ENCODE data around the gene DIP2C.

DIP2C gene

GRCh38 chr10:275680-276079, 413.8 kb downstream of the DIP2C start:
- TF ChIP-seq CTCF (IDR thresholded peaks at IDR 0.05; ENCODE audit: borderline replicate concordance, extremely low read depth, low read length, poor library complexity, severe bottlenecking) = no peak
- TF ChIP-seq EZH2 (IDR thresholded peaks at IDR 0.05; ENCODE audit: borderline replicate concordance, low read depth, low read length, severe bottlenecking) = no peak
- no peaks in the 10 kb centered on the region for H3K27me3 ChIP-seq (ENCODE audit: insufficient read depth, low read length, poor library complexity)

GRCh38 chr10:274866-275265, 414.6 kb downstream of the DIP2C start:
- H3K36me3 ChIP-seq (ENCODE audit: insufficient read depth, low read length) = no peaks in the 10 kb centered on the region
- H3K27ac ChIP-seq (ENCODE audit: low read length) = no peak overlapping the region

More at GRCh38 chr10:275680-276079, 413.8 kb downstream of the DIP2C start:
- no peak for ATAC-seq (ENCODE audit: insufficient read depth, low read depth)
- Histone ChIP-seq H3K9ac (ENCODE audit: low read depth, low read length) (no peak overlapping the region), H3K79me2 (ENCODE audit: insufficient read depth, low read length) (no peaks in the 10 kb centered on the region), H2AFZ (ENCODE audit: low read depth, low read length) (no peak overlapping the region), H3K9me3 (ENCODE audit: insufficient read depth, low read length, severe bottlenecking) (no peaks in the 10 kb centered on the region), H3K4me1 (ENCODE audit: insufficient read depth, low read length) (0 out of 2 replicates have a peak, but pooled peaks cover 2% of the 10 kb centered on the region), H4K20me1 (ENCODE audit: insufficient read depth, low read length) (no peaks in the 10 kb centered on the region), H3K4me3 (ENCODE audit: low read depth in 1 of 2, low read length in 2 of 2) (no peak overlapping the region), H3K4me2 (ENCODE audit: insufficient read depth, low read length) (no peak overlapping the region), H3K27ac (ENCODE audit: low read length) (no peak overlapping the region), H3K36me3 (ENCODE audit: insufficient read depth, low read length) (no peaks in the 10 kb centered on the region)
- no peak for DNase-seq

DNA sequence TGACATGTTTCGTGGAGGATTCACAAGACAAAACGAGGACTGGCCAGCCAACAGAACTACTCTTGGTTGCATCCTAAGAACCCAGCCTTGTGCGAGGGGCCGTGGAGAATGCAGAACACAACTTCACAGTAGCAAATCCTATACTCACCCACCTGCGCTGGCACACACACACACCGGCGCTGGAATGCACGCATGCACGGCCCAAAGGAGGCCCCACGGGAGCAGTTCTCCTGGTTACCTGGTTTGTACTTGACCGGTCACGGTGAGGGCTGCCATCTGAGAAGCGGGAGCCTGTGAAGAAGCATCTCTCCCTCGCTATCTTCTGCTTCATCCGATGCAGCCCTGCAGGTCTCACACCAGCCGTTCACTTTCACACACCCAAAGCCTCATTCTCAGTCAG, 416.4 kb downstream of the DIP2C start:
- Histone ChIP-seq H4K20me1 (ENCODE audit: insufficient read depth, low read length) (no peaks in the 10 kb centered on the region), H3K36me3 (ENCODE audit: insufficient read depth, low read length) (no peaks in the 10 kb centered on the region), H3K9me3 (ENCODE audit: insufficient read depth, low read length, severe bottlenecking) (no peaks in the 10 kb centered on the region), H3K9ac (ENCODE audit: low read depth, low read length) (no peak overlapping the region), H3K4me3 (ENCODE audit: low read depth in 1 of 2, low read length in 2 of 2) (no peak overlapping the region), H3K27me3 (ENCODE audit: insufficient read depth, low read length, poor library complexity) (no peaks in the 10 kb centered on the region), H3K79me2 (ENCODE audit: insufficient read depth, low read length) (no peaks in the 10 kb centered on the region), H3K27ac (ENCODE audit: low read length) (no peak overlapping the region), H3K4me2 (ENCODE audit: insufficient read depth, low read length) (no peak overlapping the region), H2AFZ (ENCODE audit: low read depth, low read length) (no peak overlapping the region), H3K4me1 (ENCODE audit: insufficient read depth, low read length) (0 out of 2 replicates have a peak, but pooled peaks cover 2% of the 10 kb centered on the region)
- no peak for TF ChIP-seq CTCF (IDR thresholded peaks at IDR 0.05; ENCODE audit: borderline replicate concordance, extremely low read depth, low read length, poor library complexity, severe bottlenecking)
- no peak for TF ChIP-seq EZH2 (IDR thresholded peaks at IDR 0.05; ENCODE audit: borderline replicate concordance, low read depth, low read length, severe bottlenecking)
- no peak for ATAC-seq (ENCODE audit: insufficient read depth, low read depth)
- DNase-seq = no peak

More at GRCh38 chr10:274866-275265, 414.6 kb downstream of the DIP2C start:
- Histone ChIP-seq H3K9me3 (ENCODE audit: insufficient read depth, low read length, severe bottlenecking) (no peaks in the 10 kb centered on the region), H3K9ac (ENCODE audit: low read depth, low read length) (no peak overlapping the region), H3K4me2 (ENCODE audit: insufficient read depth, low read length) (no peak overlapping the region), H3K4me1 (ENCODE audit: insufficient read depth, low read length) (0 out of 2 replicates have a peak, but pooled peaks cover 2% of the 10 kb centered on the region), H4K20me1 (ENCODE audit: insufficient read depth, low read length) (no peaks in the 10 kb centered on the region), H3K27me3 (ENCODE audit: insufficient read depth, low read length, poor library complexity) (no peaks in the 10 kb centered on the region), H3K4me3 (ENCODE audit: low read depth in 1 of 2, low read length in 2 of 2) (no peak overlapping the region), H2AFZ (ENCODE audit: low read depth, low read length) (no peak overlapping the region), H3K79me2 (ENCODE audit: insufficient read depth, low read length) (no peaks in the 10 kb centered on the region)
- TF ChIP-seq CTCF (IDR thresholded peaks at IDR 0.05; ENCODE audit: borderline replicate concordance, extremely low read depth, low read length, poor library complexity, severe bottlenecking) (no peak), EZH2 (IDR thresholded peaks at IDR 0.05; ENCODE audit: borderline replicate concordance, low read depth, low read length, severe bottlenecking) (no peak)
- ATAC-seq (ENCODE audit: insufficient read depth, low read depth) (no peak), DNase-seq (no peak)

DNA sequence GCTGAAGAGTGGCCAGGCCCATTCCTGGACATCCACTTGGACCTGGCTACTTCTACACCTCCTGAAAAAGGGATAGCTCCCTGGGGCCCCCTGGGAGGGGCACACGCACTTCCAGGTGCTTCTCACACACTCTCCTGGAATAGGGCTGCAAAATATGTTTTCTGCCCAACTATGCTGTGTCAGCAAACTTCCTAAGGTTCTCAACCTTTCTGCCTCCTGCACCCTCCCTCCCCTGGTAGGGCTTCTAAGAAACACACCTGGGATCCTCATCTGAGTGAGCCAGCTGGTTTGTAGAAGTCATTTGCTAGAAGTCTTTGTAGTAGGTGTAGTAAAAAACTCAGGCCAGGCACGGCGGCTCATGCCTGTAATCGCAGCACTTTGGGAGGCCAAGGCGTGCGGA, 417.7 kb downstream of the DIP2C start:
- H3K9ac ChIP-seq (ENCODE audit: low read depth, low read length) = no peak overlapping the region
- no peaks in the 10 kb centered on the region for H4K20me1 ChIP-seq (ENCODE audit: insufficient read depth, low read length)
- no peak overlapping the region for H3K4me2 ChIP-seq (ENCODE audit: insufficient read depth, low read length)
- no peaks in the 10 kb centered on the region for H3K36me3 ChIP-seq (ENCODE audit: insufficient read depth, low read length)
- H3K4me3 ChIP-seq (ENCODE audit: low read depth in 1 of 2, low read length in 2 of 2) = no peak overlapping the region
- DNase-seq (no peak), ATAC-seq (ENCODE audit: insufficient read depth, low read depth) (no peak)
- 0 out of 2 replicates have a peak, but pooled peaks cover 2% of the 10 kb centered on the region for H3K4me1 ChIP-seq (ENCODE audit: insufficient read depth, low read length)
- TF ChIP-seq EZH2 (IDR thresholded peaks at IDR 0.05; ENCODE audit: borderline replicate concordance, low read depth, low read length, severe bottlenecking) (no peak), CTCF (IDR thresholded peaks at IDR 0.05; ENCODE audit: borderline replicate concordance, extremely low read depth, low read length, poor library complexity, severe bottlenecking) (no peak)
- H3K27ac ChIP-seq (ENCODE audit: low read length) = no peak overlapping the region
- H3K79me2 ChIP-seq (ENCODE audit: insufficient read depth, low read length) = no peaks in the 10 kb centered on the region
- H3K27me3 ChIP-seq (ENCODE audit: insufficient read depth, low read length, poor library complexity) = no peaks in the 10 kb centered on the region
- H3K9me3 ChIP-seq (ENCODE audit: insufficient read depth, low read length, severe bottlenecking) = no peaks in the 10 kb centered on the region
- no peak overlapping the region for H2AFZ ChIP-seq (ENCODE audit: low read depth, low read length)

Data from DND-41 (cell line).